Activated CD4-positive, CD25-positive, alpha-beta regulatory T cell treated with anti-CD3 and anti-CD28 coated beads, Interleukin-2, amount 50 U/mL, for 72 hours (primary cell): ENCODE results near the gene IKZF4.
"Not testable (repeated sequence)": the region's sequence is repeated elsewhere in the genome, so short reads cannot be mapped to it uniquely, and the experiment has no call there.

Experiments
- DNase-seq: peaks from one replicate; pipeline ENCODE4 v3.0.0; 2021

The IKZF4 gene

GRCh38 chr12:56020423-56021184 is at the start of gene IKZF4:
Gene IKZF4 (plus strand): TSS chr12:56021043. CDS start chr12:56021494, 451 bp downstream.
- DNase-seq = no peak

GRCh38 chr12:55972042-55972441 is 48.8 kb upstream of the IKZF4 start:
- DNase-seq = no peak

- DNase-seq = no peak
These were observed 48.4 kb upstream of the IKZF4 start for GRCh38 chr12:55972456-55972855.

- no peak for DNase-seq
These were observed 47.8 kb upstream of the IKZF4 start for GRCh38 chr12:55972911-55973598.

GRCh38 chr12:55973599-55974307 is 47.1 kb upstream of the IKZF4 start, which contains the start of gene RAB5B:
Gene RAB5B (plus strand): TSS chr12:55974078. CDS start chr12:55986961, 12,883 bp downstream.
- peak; percentile 93 for DNase-seq

- no peak for DNase-seq
These were observed 46.5 kb upstream of the IKZF4 start for GRCh38 chr12:55974308-55974730.

GRCh38 chr12:55978393-55978792 is 42.5 kb upstream of the IKZF4 start:
- no peak for DNase-seq

- DNase-seq = no peak
These were observed 41.8 kb upstream of the IKZF4 start for GRCh38 chr12:55979069-55979468.

- DNase-seq = not testable (repeated sequence)
These were observed 39.0 kb upstream of the IKZF4 start for GRCh38 chr12:55981882-55982281.

GRCh38 chr12:55982319-55982936 is 38.4 kb upstream of the IKZF4 start:
- DNase-seq = no peak

GRCh38 chr12:55983232-55983842 is 37.5 kb upstream of the IKZF4 start:
- no peak for DNase-seq

- no peak for DNase-seq
These were observed 36.0 kb upstream of the IKZF4 start for GRCh38 chr12:55984861-55985260.

- DNase-seq = no peak
These were observed 35.5 kb upstream of the IKZF4 start for GRCh38 chr12:55985341-55985740.

- not testable (repeated sequence) for DNase-seq
These were observed 34.9 kb upstream of the IKZF4 start for GRCh38 chr12:55985976-55986375.

GRCh38 chr12:55991110-55991509 is 29.7 kb upstream of the IKZF4 start:
- no peak for DNase-seq

- no peak for DNase-seq
These were observed 27.5 kb upstream of the IKZF4 start for GRCh38 chr12:55993230-55993853.

GRCh38 chr12:55995366-55995765 is 25.5 kb upstream of the IKZF4 start:
- no peak for DNase-seq

- peak; percentile 43 for DNase-seq
These were observed 24.6 kb upstream of the IKZF4 start for GRCh38 chr12:55996201-55996714.

- peak; percentile 64 for DNase-seq
These were observed 23.9 kb upstream of the IKZF4 start, which contains the start of gene SUOX for GRCh38 chr12:55996715-55997534. Gene SUOX (plus strand): TSS chr12:55997276. CDS start chr12:56002222, 4,946 bp downstream.

- DNase-seq = no peak
These were observed 23.3 kb upstream of the IKZF4 start for GRCh38 chr12:55997535-55997859.

GRCh38 chr12:55999522-55999921 is 21.3 kb upstream of the IKZF4 start:
- DNase-seq = not testable (repeated sequence)
